Upper lobe of left lung (tissue), 6 donors: Measurements from ENCODE around the gene CHST13. TPM values are rescaled to one million over a fixed set of nuclear protein-coding genes. Genes with fewer than 3 reads are reported as not detected.

Source experiments
- ATAC-seq, 2 donors: fragments of 200-7000 bp; cut with Tn5 transposase; one replicate each; pipeline ENCODE4 v1.9.1; 2022; ENCODE audit warnings: mild to moderate bottlenecking in 2 of 2, moderate library complexity in 2 of 2; ENCODE audit not compliant: low FRiP score in 2 of 2
- DNase-seq, 2 donors: peaks; one replicate each; pipeline ENCODE4 v3.0.0-alpha.2; 2019 to 2020
- H3K27ac ChIP-seq, 4 donors: fragments of 200-600 bp; sonication (generic); one replicate each; pipeline ENCODE4 v1.5.1; 2016 to 2019
- H3K27me3 ChIP-seq, 4 donors: fragments of 200-600 bp; sonication (generic); one replicate each; pipeline ENCODE4 v1.5.1; 2017 to 2019
- H3K36me3 ChIP-seq, 4 donors: fragments of 200-600 bp; sonication (generic); one replicate each; pipeline ENCODE4 v1.5.1; 2016 to 2019
- H3K4me1 ChIP-seq, 4 donors: fragments of 200-600 bp; sonication (generic); one replicate each; pipeline ENCODE4 v1.5.1; 2018 to 2019
- H3K4me3 ChIP-seq, 4 donors: fragments of 200-600 bp; sonication (generic); one replicate each; pipeline ENCODE4 v1.5.1; 2017 to 2019; ENCODE audit warnings: mild to moderate bottlenecking in 2 of 4, moderate library complexity in 1 of 4
- H3K9me3 ChIP-seq, 4 donors: fragments of 200-600 bp; sonication (generic); one replicate each; pipeline ENCODE4 v1.5.1; 2018 to 2019
- CTCF ChIP-seq, 6 experiments: fragments of 450-650 bp in 4 of 6; fragments of 200-600 bp in 2 of 6; sonication (generic) in 2 of 6; IDR thresholded peaks; one replicate each; pipeline ENCODE4 v1.5.1; 2016 to 2019; ENCODE audit warnings: antibody characterized with exemption in 6 of 6
- EP300 ChIP-seq, 4 donors: sonication (generic); formaldehyde crosslinking; IDR thresholded peaks; one replicate each; pipeline ENCODE4 v1.5.1; 2017; ENCODE audit warnings: antibody characterized with exemption in 4 of 4, control low read depth in 2 of 4
- POLR2A ChIP-seq, 4 donors: fragments of 450-650 bp; IDR thresholded peaks; one replicate each; pipeline ENCODE4 v1.5.1; 2016 to 2017; ENCODE audit warnings: antibody characterized with exemption in 4 of 4, mild to moderate bottlenecking in 2 of 4
- POLR2AphosphoS5 ChIP-seq, 2 donors: sonication (generic); formaldehyde crosslinking; IDR thresholded peaks; one replicate each; pipeline ENCODE4 v1.5.1; 2017; ENCODE audit warnings: antibody characterized with exemption in 2 of 2
- WGBS, 2 donors: methylation state at CpG; one replicate each; pipeline ENCODE4 v1.1.5; 2017 to 2018; 5-methylcytosine and 5-hydroxymethylcytosine counted together
- total RNA-seq, 6 donors: library from RNA; depleted of rRNA in 4 of 6; stranded (reverse); fragments of >200 nt in 4 of 6; gene quantifications; one replicate each; pipeline versions ENCODE4 v1.1.0 to v1.2.1, GENCODE V29; 2016 to 2021
- donor health status: DM: no; HTN: no; CAD: no; lungs with moderate emphysema.
- donor health status: DM: no; HTN: yes; CAD: no; lungs with severe emphysema.

The CHST13 gene
- total RNA-seq, 6 donors from 2014 or later, result 0.57 to 3.1 (median 2.0) TPM; not detected in 2

DNA sequence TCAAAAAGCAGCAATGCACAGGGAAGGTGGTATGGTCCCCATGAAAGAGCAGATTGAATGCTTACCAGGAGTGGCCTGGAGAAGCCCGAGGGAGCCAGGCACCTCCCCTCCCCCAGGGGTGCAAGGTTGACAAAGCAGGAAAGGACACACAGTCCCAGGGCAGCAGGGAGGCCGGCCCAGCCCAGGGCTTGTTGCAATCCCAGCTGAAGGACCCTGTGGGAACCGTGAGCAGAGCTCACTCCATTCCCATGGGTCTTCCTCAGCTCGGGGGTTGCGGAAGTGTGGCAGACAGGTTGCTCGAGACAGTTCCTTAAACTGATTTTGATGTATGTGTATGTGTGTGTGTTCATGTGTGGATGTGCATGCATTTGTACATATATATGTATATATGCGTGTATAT lies 22.2 kb upstream of the CHST13 start:
- WGBS, 2 donors, result 51 to 63% methylated on average over 6 to 7 of the region's 7 CpGs
- Histone ChIP-seq H3K36me3 (no peaks in the 10 kb centered on the region), H3K9me3 (no peaks in the 10 kb centered on the region), H3K27me3 (no peaks in the 10 kb centered on the region), H3K27ac (no peak overlapping the region), H3K4me3 (no peak overlapping the region), H3K4me1 (no peaks in the 10 kb centered on the region)
- no peak for ATAC-seq
- TF ChIP-seq POLR2AphosphoS5 (IDR thresholded peaks at IDR 0.05) (no peak), POLR2A (IDR thresholded peaks at IDR 0.05) (no peak), EP300 (IDR thresholded peaks at IDR 0.05) (no peak), CTCF (IDR thresholded peaks at IDR 0.05) (no peak)
- DNase-seq, result peak in 1 of 2 donors; percentile 50

DNA sequence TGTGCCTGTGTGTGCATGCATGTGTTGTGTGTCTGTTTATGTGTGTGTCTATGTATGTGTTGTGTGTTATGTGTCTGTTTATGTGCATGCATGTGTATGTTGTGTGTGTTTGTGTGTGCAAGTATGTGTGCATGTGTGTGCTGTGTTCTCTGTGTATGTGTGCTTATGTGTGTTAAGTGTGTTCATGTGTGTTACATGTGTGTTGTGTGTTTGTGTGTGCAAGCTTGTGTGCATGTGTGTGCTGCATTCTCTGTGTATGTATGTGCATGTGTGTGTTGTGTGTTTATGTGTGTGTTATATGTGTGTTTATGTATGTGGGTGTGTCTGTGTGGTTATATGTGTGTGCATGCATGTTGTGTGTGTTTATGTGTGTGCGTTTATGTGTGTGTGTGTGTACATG lies 21.3 kb upstream of the CHST13 start:
- no peaks in the 10 kb centered on the region for H3K9me3 ChIP-seq
- 93 to 100% methylated on average over 1 of the region's 1 CpG for WGBS, 2 donors
- DNase-seq (no peak), ATAC-seq (no peak)
- H3K4me3 ChIP-seq, result no peak overlapping the region
- H3K36me3 ChIP-seq, result no peaks in the 10 kb centered on the region
- no peaks in the 10 kb centered on the region for H3K4me1 ChIP-seq
- TF ChIP-seq EP300 (IDR thresholded peaks at IDR 0.05), result no peak
- H3K27me3 ChIP-seq, result no peaks in the 10 kb centered on the region
- no peak overlapping the region for H3K27ac ChIP-seq

DNA sequence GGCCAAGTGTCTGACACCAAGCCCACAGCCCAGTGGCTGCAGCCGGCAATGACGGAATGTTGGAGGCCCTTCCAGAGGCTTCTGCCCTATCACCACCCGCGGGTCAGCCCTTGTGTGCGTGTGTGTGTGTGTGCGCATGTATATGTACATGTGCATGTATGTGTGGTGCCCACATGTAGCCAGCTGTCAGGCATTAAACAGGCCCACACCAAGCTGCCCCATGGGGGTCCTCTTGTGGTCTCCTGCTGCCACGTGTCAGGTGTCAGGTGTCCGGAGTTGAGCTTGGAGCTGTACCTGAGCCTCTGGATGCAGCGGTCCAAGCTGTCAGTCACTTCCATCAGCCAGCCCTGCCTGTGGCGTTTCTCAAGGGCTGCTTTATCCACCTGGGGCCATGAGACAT lies 20.3 kb upstream of the CHST13 start:
- WGBS, 2 donors, result 91% methylated on average over 10 of the region's 10 CpGs; no CpG with 5 or more reads in 1 of the 2 donors
- H3K36me3 ChIP-seq, result no peaks in the 10 kb centered on the region
- DNase-seq (no peak), ATAC-seq (no peak)
- no peaks in the 10 kb centered on the region for H3K9me3 ChIP-seq
- no peak overlapping the region for H3K4me3 ChIP-seq
- no peak overlapping the region for H3K27ac ChIP-seq
- H3K4me1 ChIP-seq, result no peaks in the 10 kb centered on the region
- no peaks in the 10 kb centered on the region for H3K27me3 ChIP-seq
- TF ChIP-seq POLR2A (IDR thresholded peaks at IDR 0.05) (no peak), EP300 (IDR thresholded peaks at IDR 0.05) (no peak), CTCF (IDR thresholded peaks at IDR 0.05) (no peak), POLR2AphosphoS5 (IDR thresholded peaks at IDR 0.05) (no peak)

GRCh38 chr3:126507886-126508285 lies 16.1 kb upstream of the CHST13 start:
- Histone ChIP-seq H3K4me1 (peaks cover 0 to 3% (median 0%) of the 10 kb centered on the region in 4 donors), H3K36me3 (no peaks in the 10 kb centered on the region), H3K4me3 (no peak overlapping the region), H3K27me3 (no peaks in the 10 kb centered on the region), H3K27ac (no peak overlapping the region), H3K9me3 (no peaks in the 10 kb centered on the region)
- WGBS, 2 donors, result 84 to 95% methylated on average over 6 to 9 of the region's 9 CpGs
- no peak for TF ChIP-seq CTCF (IDR thresholded peaks at IDR 0.05)
- TF ChIP-seq POLR2AphosphoS5 (IDR thresholded peaks at IDR 0.05), result no peak
- TF ChIP-seq POLR2A (IDR thresholded peaks at IDR 0.05), result no peak
- TF ChIP-seq EP300 (IDR thresholded peaks at IDR 0.05), result no peak
- ATAC-seq (no peak), DNase-seq (no peak)

- Histone ChIP-seq H3K27ac (no peak overlapping the region), H3K27me3 (no peaks in the 10 kb centered on the region), H3K4me3 (no peak overlapping the region), H3K36me3 (no peaks in the 10 kb centered on the region), H3K9me3 (no peaks in the 10 kb centered on the region), H3K4me1 (peaks cover 0 to 3% (median 0%) of the 10 kb centered on the region in 4 donors)
- TF ChIP-seq EP300 (IDR thresholded peaks at IDR 0.05) (no peak), CTCF (IDR thresholded peaks at IDR 0.05) (no peak), POLR2AphosphoS5 (IDR thresholded peaks at IDR 0.05) (no peak), POLR2A (IDR thresholded peaks at IDR 0.05) (no peak)
- 86 to 92% methylated on average over 3 to 4 of the region's 4 CpGs for WGBS, 2 donors
- no peak for ATAC-seq
- DNase-seq, result no peak
Measured at GRCh38 chr3:126508564-126508964, 15.4 kb upstream of the CHST13 start.
